ENCODE results near the gene ARPC4.

DNA sequence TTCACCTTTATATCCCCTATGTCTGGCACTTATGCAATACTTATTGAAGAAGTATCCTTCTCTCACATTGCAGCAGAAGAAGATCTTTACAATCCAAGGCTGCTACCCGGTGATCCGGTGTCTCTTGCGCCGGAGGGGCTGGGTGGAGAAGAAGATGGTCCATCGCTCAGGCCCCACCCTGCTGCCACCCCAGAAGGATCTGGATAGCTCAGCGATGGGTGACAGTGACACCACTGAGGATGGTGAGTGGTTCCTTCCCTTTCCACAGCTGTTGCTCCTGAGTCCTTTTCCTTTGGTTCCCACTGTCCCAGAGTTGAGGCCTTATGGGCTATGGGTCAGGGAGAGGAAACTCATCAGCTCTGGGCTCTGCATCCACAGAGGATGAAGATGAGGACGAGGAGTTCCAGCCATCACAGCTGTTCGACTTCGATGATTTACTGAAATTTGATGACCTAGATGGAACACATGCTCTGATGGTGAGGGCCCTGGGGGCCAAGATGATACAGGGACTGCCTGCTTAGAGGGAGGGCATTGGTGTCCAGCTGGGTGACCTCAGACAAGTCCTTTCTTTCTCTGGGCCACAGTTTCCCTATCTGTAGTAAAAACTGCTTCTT, 20.1 kb downstream of the ARPC4 start:
- TF ChIP-seq, protein P1, sequence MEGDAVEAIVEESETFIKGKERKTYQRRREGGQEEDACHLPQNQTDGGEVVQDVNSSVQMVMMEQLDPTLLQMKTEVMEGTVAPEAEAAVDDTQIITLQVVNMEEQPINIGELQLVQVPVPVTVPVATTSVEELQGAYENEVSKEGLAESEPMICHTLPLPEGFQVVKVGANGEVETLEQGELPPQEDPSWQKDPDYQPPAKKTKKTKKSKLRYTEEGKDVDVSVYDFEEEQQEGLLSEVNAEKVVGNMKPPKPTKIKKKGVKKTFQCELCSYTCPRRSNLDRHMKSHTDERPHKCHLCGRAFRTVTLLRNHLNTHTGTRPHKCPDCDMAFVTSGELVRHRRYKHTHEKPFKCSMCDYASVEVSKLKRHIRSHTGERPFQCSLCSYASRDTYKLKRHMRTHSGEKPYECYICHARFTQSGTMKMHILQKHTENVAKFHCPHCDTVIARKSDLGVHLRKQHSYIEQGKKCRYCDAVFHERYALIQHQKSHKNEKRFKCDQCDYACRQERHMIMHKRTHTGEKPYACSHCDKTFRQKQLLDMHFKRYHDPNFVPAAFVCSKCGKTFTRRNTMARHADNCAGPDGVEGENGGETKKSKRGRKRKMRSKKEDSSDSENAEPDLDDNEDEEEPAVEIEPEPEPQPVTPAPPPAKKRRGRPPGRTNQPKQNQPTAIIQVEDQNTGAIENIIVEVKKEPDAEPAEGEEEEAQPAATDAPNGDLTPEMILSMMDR (IDR thresholded peaks at IDR 0.05; ENCODE audit: low read depth, low read length): no peak
- TF ChIP-seq EZH2phosphoT487 (IDR thresholded peaks at IDR 0.05; ENCODE audit: low read depth): no peak

All from OCI-LY3 (cell line).